ENCODE results near the gene SLC24A4. TPM values are rescaled to one million over a fixed set of nuclear protein-coding genes. Genes with fewer than 3 reads are reported as not detected.

SLC24A4 gene
- polyA plus RNA-seq, 1 donor from 2014 or later = 0.17 TPM

- Histone ChIP-seq H3K4me3 (ENCODE audit: low read length) (no peak overlapping the region), H2AFZ (ENCODE audit: low read depth, low read length) (no peak overlapping the region), H3K9me2 (ENCODE audit: insufficient read depth, low read length) (no peaks in the 10 kb centered on the region), H3K27ac (ENCODE audit: low read length) (no peak overlapping the region), H3K27me3 (ENCODE audit: insufficient read depth, low read depth, low read length) (no peaks in the 10 kb centered on the region), H3K79me2 (replicated peaks; ENCODE audit: insufficient read depth, low read length) (no peaks in the 10 kb centered on the region), H3F3A (ENCODE audit: insufficient read depth, low read length, poor library complexity, severe bottlenecking) (no peaks in the 10 kb centered on the region), H4K20me1 (ENCODE audit: insufficient read depth) (no peaks in the 10 kb centered on the region), H3K36me3 (ENCODE audit: insufficient read depth, low read length) (no peaks in the 10 kb centered on the region), H3K9me3 (ENCODE audit: low read length) (no peaks in the 10 kb centered on the region), H3K9ac (ENCODE audit: low read length) (no peak overlapping the region), H3K4me2 (ENCODE audit: low read length) (no peak overlapping the region)
- TF ChIP-seq POLR2AphosphoS5 (IDR thresholded peaks at IDR 0.05) (no peak), EZH2 (IDR thresholded peaks at IDR 0.05; ENCODE audit: borderline replicate concordance, insufficient read depth, low read length, poor library complexity, severe bottlenecking) (no peak), SMC3 (conservative IDR thresholded peaks at IDR 0.05; ENCODE audit: poor library complexity) (no peak), RAD21 (conservative IDR thresholded peaks at IDR 0.05) (no peak), EP300 (conservative IDR thresholded peaks at IDR 0.05; ENCODE audit: poor library complexity, severe bottlenecking) (no peak), MXI1 (conservative IDR thresholded peaks at IDR 0.05; ENCODE audit: poor library complexity, severe bottlenecking) (no peak), CTCF (IDR thresholded peaks at IDR 0.05; ENCODE audit: poor library complexity, severe bottlenecking) (no peak), REST (IDR thresholded peaks at IDR 0.05; ENCODE audit: borderline replicate concordance) (no peak), TAF1 (IDR thresholded peaks at IDR 0.05; ENCODE audit: low read depth) (no peak)
These were observed 30.5 kb downstream of the SLC24A4 start for GRCh38 chr14:92353447-92353846.

- no peaks in the 10 kb centered on the region for H3F3A ChIP-seq (ENCODE audit: insufficient read depth, low read length, poor library complexity, severe bottlenecking)
- no peak overlapping the region for H3K27ac ChIP-seq (ENCODE audit: low read length)
- no peak overlapping the region for H3K4me3 ChIP-seq (ENCODE audit: low read length)
- H3K9ac ChIP-seq (ENCODE audit: low read length) = no peak overlapping the region
- no peak overlapping the region for H2AFZ ChIP-seq (ENCODE audit: low read depth, low read length)
- TF ChIP-seq POLR2AphosphoS5 (IDR thresholded peaks at IDR 0.05) (no peak), TAF1 (IDR thresholded peaks at IDR 0.05; ENCODE audit: low read depth) (no peak)
- no peaks in the 10 kb centered on the region for H3K79me2 ChIP-seq (replicated peaks; ENCODE audit: insufficient read depth, low read length)
- no peaks in the 10 kb centered on the region for H4K20me1 ChIP-seq (ENCODE audit: insufficient read depth)
- H3K27me3 ChIP-seq (ENCODE audit: insufficient read depth, low read depth, low read length) = no peaks in the 10 kb centered on the region
- H3K36me3 ChIP-seq (ENCODE audit: insufficient read depth, low read length) = no peaks in the 10 kb centered on the region
- no peak overlapping the region for H3K4me2 ChIP-seq (ENCODE audit: low read length)
- no peaks in the 10 kb centered on the region for H3K9me2 ChIP-seq (ENCODE audit: insufficient read depth, low read length)
- H3K9me3 ChIP-seq (ENCODE audit: low read length) = no peaks in the 10 kb centered on the region
These were observed 33.7 kb downstream of the SLC24A4 start for GRCh38 chr14:92356677-92357076.

Measured in neural cell (in vitro differentiated cells).